Activated gamma-delta T cell treated with anti-CD3 and anti-CD28 coated beads, Interleukin-2, amount 50 U/mL, for 16 hours (primary cell): ENCODE data around the gene TCF3.

Experiments
- DNase-seq: peaks from one replicate; pipeline ENCODE4 v3.0.0-alpha.2; 2020; ENCODE audit warnings: low read depth

The TCF3 gene

GRCh38 chr19:1580957-1581356, 71.5 kb downstream of the TCF3 start:
- no peak for DNase-seq

- no peak for DNase-seq
Observed at GRCh38 chr19:1580382-1580781, 72.0 kb downstream of the TCF3 start.

- DNase-seq = no peak
Observed at GRCh38 chr19:1579222-1579621, 73.2 kb downstream of the TCF3 start.

GRCh38 chr19:1577929-1578618, 74.3 kb downstream of the TCF3 start:
- DNase-seq = no peak

GRCh38 chr19:1577090-1577928, 75.1 kb downstream of the TCF3 start:
- no peak for DNase-seq

- no peak for DNase-seq
Observed at GRCh38 chr19:1576242-1577089, 75.9 kb downstream of the TCF3 start.

GRCh38 chr19:1575323-1576241, 76.8 kb downstream of the TCF3 start:
- no peak for DNase-seq

- DNase-seq = no peak
Observed at GRCh38 chr19:1574354-1575136, 77.9 kb downstream of the TCF3 start.

- DNase-seq = no peak
Observed at GRCh38 chr19:1572795-1573194, 79.6 kb downstream of the TCF3 start.

GRCh38 chr19:1571358-1571757, 81.1 kb downstream of the TCF3 start:
- no peak for DNase-seq

GRCh38 chr19:1570836-1571235, 81.6 kb downstream of the TCF3 start:
- DNase-seq = no peak

GRCh38 chr19:1569997-1570396, 82.4 kb downstream of the TCF3 start:
- no peak for DNase-seq

GRCh38 chr19:1568320-1569019, 83.9 kb downstream of the TCF3 start, which contains the start of gene MEX3D:
MEX3D (minus strand) TSS chr19:1568325; CDS start chr19:1568058, 267 bp downstream.
- DNase-seq = peak; percentile 71

GRCh38 chr19:1567848-1568227, 84.6 kb downstream of the TCF3 start:
- no peak for DNase-seq

- DNase-seq = no peak
Observed at GRCh38 chr19:1567116-1567847, 85.1 kb downstream of the TCF3 start.

- no peak for DNase-seq
Observed at GRCh38 chr19:1566392-1567115, 85.9 kb downstream of the TCF3 start.

GRCh38 chr19:1563251-1563650, 89.2 kb downstream of the TCF3 start:
- DNase-seq = no peak

- no peak for DNase-seq
Observed at GRCh38 chr19:1561236-1561842, 91.1 kb downstream of the TCF3 start.
